Caco-2 (cell line): ENCODE measurements around the gene SEPTIN6. TPM values are rescaled to one million over a fixed set of nuclear protein-coding genes. Genes with fewer than 3 reads are reported as not detected.
"Not testable (repeated sequence)": the region's sequence is repeated elsewhere in the genome, so short reads cannot be mapped to it uniquely, and the experiment has no call there.

Source experiments
- BruUV-seq: library from RNA; stranded (reverse); fragments of 400-500 nt; replicated peaks from 2 replicates; lab custom pipeline; 2021; lab: Mats Ljungman, UMichigan
- CTCF ChIA-PET: fragments of 300-600 bp; sonication (Branson Sonifier 250); formaldehyde crosslinking; loops from one replicate; lab custom pipeline; 2022; ENCODE audit warnings: antibody characterized with exemption; lab: Charles Lee
- POLR2A ChIA-PET: fragments of 300-600 bp; sonication (Branson Sonifier 250); formaldehyde crosslinking; loops from one replicate; lab custom pipeline; 2022; ENCODE audit warnings: antibody characterized with exemption; lab: Charles Lee
- DNase-seq, 2 experiments: peaks; one replicate each; pipeline versions ENCODE4 v3.0.0 to v3.0.0-alpha.2; 2020 to 2022
- H3K27me3 ChIP-seq: replicated peaks from 2 replicates; pipeline ENCODE4 v1.6.0; 2011; ENCODE audit warnings: low read length; ENCODE audit not compliant: control insufficient read depth, insufficient read depth
- H3K36me3 ChIP-seq: 2 replicates; pipeline ENCODE4 v1.5.1; 2011; ENCODE audit warnings: low read length; ENCODE audit not compliant: control insufficient read depth, insufficient read depth
- H3K4me1 ChIP-seq: fragments of 250-450 bp; sonication (Bioruptor Pico); 2 replicates; pipeline ENCODE4 v1.5.1; 2020; ENCODE audit warnings: mild to moderate bottlenecking
- H3K4me3 ChIP-seq: 2 replicates; pipeline ENCODE4 v1.5.1; 2011; ENCODE audit warnings: low read depth, mild to moderate bottlenecking, control low read depth, low read length
- H3K9me3 ChIP-seq: fragments of 250-450 bp; sonication (Bioruptor Pico); 2 replicates; pipeline ENCODE4 v1.5.1; 2020; ENCODE audit warnings: mild to moderate bottlenecking, moderate library complexity
- H3K27ac Mint-ChIP-seq: one replicate; pipeline ENCODE4 v1.8.0; 2022; ENCODE audit warnings: mixed read lengths; ENCODE audit not compliant: unreplicated experiment
- H3K27me3 Mint-ChIP-seq: one replicate; pipeline ENCODE4 v1.8.0; 2022; ENCODE audit warnings: mixed read lengths; ENCODE audit not compliant: insufficient read depth, unreplicated experiment
- H3K36me3 Mint-ChIP-seq: one replicate; pipeline ENCODE4 v1.8.0; 2022; ENCODE audit warnings: mild to moderate bottlenecking, mixed read lengths; ENCODE audit not compliant: insufficient read depth, unreplicated experiment
- H3K4me1 Mint-ChIP-seq: one replicate; pipeline ENCODE4 v1.8.0; 2022; ENCODE audit warnings: low read depth, mixed read lengths; ENCODE audit not compliant: unreplicated experiment
- H3K4me3 Mint-ChIP-seq: one replicate; pipeline ENCODE4 v1.8.0; 2022; ENCODE audit warnings: mild to moderate bottlenecking, moderate library complexity, mixed read lengths; ENCODE audit not compliant: unreplicated experiment
- H3K9me3 Mint-ChIP-seq: one replicate; pipeline ENCODE4 v1.8.0; 2022; ENCODE audit warnings: mixed read lengths; ENCODE audit not compliant: unreplicated experiment
- CTCF ChIP-seq, 2 experiments: fragments of 200-600 bp in 1 of 2; IDR thresholded peaks; 1 replicate in 1 of 2; 2 replicates in 1 of 2; pipeline versions ENCODE4 v1.5.1 to v1.8.0; 2011 to 2022; ENCODE audit warnings: antibody characterized with exemption in 1 of 2, control low read depth in 1 of 2, inconsistent platforms in 1 of 2, low read depth in 1 of 2, low read length in 1 of 2, mild to moderate bottlenecking in 1 of 2, moderate library complexity in 1 of 2; ENCODE audit not compliant: insufficient read depth in 1 of 2, severe bottlenecking in 1 of 2, unreplicated experiment in 1 of 2
- intact Hi-C: fragments of 100-400 bp; cut with micrococcal nuclease; formaldehyde crosslinking; loops from one replicate; pipeline ENCODE4 v1.10.0; 2022; ENCODE audit not compliant: unreplicated experiment
- total RNA-seq: library from RNA; stranded (reverse); gene quantifications from 2 replicates; pipeline ENCODE4 v1.2.3, GENCODE V29; 2022

SEPTIN6 gene
- total RNA-seq, 1 experiment from 2014 or later = 11.1 TPM

DNA sequence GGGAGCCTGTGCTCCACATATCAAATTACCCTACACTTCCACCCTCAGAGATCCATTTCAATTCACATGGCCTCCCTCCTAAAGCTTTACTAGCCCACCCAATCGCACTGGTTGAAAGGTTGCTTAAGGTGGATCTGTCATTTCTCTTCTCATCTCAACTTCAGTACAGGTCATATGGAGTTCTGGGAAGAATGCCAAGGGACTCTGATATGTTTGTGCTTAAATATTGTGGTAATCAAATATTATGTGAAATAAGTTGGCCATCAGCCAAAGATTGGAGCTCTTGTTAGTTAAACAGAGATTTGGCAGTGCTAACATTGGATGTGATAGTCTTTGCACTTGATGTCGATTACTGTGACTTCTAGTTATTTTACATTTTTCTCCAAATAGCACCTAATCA lies 20.5 kb downstream of the SEPTIN6 start:
- Histone ChIP-seq H3K27me3 (no peaks in the 10 kb centered on the region), H3K36me3 (no peaks in the 10 kb centered on the region), H3K4me1 (no peaks in the 10 kb centered on the region), H3K4me3 (no peak overlapping the region), H3K9me3 (no peaks in the 10 kb centered on the region)
- H3K4me1 Mint-ChIP-seq = peaks cover 7% of the 10 kb centered on the region
- no peaks in the 10 kb centered on the region for H3K36me3 Mint-ChIP-seq
- CTCF ChIA-PET = no interaction called here
- POLR2A ChIA-PET = no interaction called here
- H3K4me3 Mint-ChIP-seq = no peak overlapping the region
- no peaks in the 10 kb centered on the region for H3K27me3 Mint-ChIP-seq
- no peaks in the 10 kb centered on the region for H3K9me3 Mint-ChIP-seq
- no TSS peak for BruUV-seq
- no peak overlapping the region for H3K27ac Mint-ChIP-seq
- intact Hi-C loops = no loop called here
- no peak for DNase-seq
- TF ChIP-seq CTCF (IDR thresholded peaks at IDR 0.05; ENCODE audit: insufficient read depth in 1 of 2, low read depth in 1 of 2, low read length in 1 of 2, severe bottlenecking in 1 of 2, unreplicated experiment in 1 of 2) = no peak

GRCh38 chrX:119669424-119670037 lies 23.4 kb downstream of the SEPTIN6 start:
- Histone ChIP-seq H3K4me1 (no peaks in the 10 kb centered on the region), H3K9me3 (no peaks in the 10 kb centered on the region), H3K4me3 (no peak overlapping the region), H3K36me3 (no peaks in the 10 kb centered on the region), H3K27me3 (no peaks in the 10 kb centered on the region)
- Mint-ChIP-seq H3K27me3 (no peaks in the 10 kb centered on the region), H3K4me3 (no peak overlapping the region), H3K27ac (no peak overlapping the region), H3K9me3 (no peaks in the 10 kb centered on the region), H3K36me3 (no peaks in the 10 kb centered on the region), H3K4me1 (peaks cover 7% of the 10 kb centered on the region)
- BruUV-seq = no TSS peak
- TF ChIP-seq CTCF (IDR thresholded peaks at IDR 0.05; ENCODE audit: insufficient read depth in 1 of 2, low read depth in 1 of 2, low read length in 1 of 2, severe bottlenecking in 1 of 2, unreplicated experiment in 1 of 2) = no peak
- ChIA-PET CTCF (no interaction called here), POLR2A (no interaction called here)
- DNase-seq = no peak
- intact Hi-C loops = no loop called here

DNA sequence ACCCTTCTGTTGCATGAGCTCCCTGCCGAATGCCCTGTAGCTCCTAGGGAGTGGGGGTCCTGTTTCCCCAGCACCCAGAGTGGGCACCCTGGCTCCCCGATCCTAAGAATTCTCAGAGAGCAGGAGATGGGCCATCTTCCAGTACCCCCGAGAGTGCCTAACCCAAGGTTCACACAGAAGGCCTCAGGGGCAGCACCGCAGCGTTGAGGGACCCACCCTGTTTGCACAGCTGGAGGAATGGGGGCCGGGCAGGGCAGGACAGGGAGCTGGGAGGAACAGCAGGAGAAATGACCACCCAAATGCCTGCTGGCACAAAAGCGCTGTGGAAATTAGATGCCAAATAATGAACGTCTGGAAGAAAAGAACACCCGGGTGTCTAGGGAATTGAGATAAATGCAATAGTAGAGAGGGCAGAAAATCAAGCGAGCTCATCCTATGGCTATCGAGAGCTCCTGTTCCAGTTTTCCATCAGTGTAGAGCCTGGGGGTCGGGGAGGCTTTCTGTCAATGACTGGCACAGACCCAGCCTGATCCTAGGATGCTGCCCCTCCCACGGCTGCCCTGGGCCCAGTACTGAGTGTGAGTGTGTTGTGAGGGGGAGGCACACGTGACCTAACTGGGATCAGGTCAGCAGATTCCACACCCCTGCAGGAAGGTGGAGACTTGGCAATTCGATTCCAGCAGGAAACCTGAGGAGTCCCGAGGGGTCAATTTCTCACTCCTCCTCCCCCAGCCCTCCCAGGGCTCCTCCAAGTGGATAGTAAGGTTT lies 25.7 kb downstream of the SEPTIN6 start:
- intact Hi-C loops = no loop called here
- no TSS peak for BruUV-seq
- no peaks in the 10 kb centered on the region for H3K4me1 ChIP-seq
- H3K4me3 ChIP-seq = no peak overlapping the region
- H3K36me3 Mint-ChIP-seq = no peaks in the 10 kb centered on the region
- no peak for DNase-seq
- peaks cover 8% of the 10 kb centered on the region for H3K4me1 Mint-ChIP-seq
- POLR2A ChIA-PET = no interaction called here
- peaks cover 2% of the 10 kb centered on the region for H3K9me3 Mint-ChIP-seq
- no peaks in the 10 kb centered on the region for H3K27me3 ChIP-seq
- no peaks in the 10 kb centered on the region for H3K36me3 ChIP-seq
- no peak overlapping the region for H3K27ac Mint-ChIP-seq
- CTCF ChIA-PET = no interaction called here
- H3K9me3 ChIP-seq = no peaks in the 10 kb centered on the region
- no peaks in the 10 kb centered on the region for H3K27me3 Mint-ChIP-seq
- no peak overlapping the region for H3K4me3 Mint-ChIP-seq
- no peak for TF ChIP-seq CTCF (IDR thresholded peaks at IDR 0.05; ENCODE audit: insufficient read depth in 1 of 2, low read depth in 1 of 2, low read length in 1 of 2, severe bottlenecking in 1 of 2, unreplicated experiment in 1 of 2)

- H3K36me3 ChIP-seq, H3K27me3 ChIP-seq, H3K9me3 Mint-ChIP-seq, CTCF ChIA-PET, H3K27me3 Mint-ChIP-seq, H3K9me3 ChIP-seq, POLR2A ChIA-PET, H3K4me3 ChIP-seq, H3K4me1 ChIP-seq, intact Hi-C loops, H3K4me3 Mint-ChIP-seq, DNase-seq, BruUV-seq, H3K36me3 Mint-ChIP-seq, H3K27ac Mint-ChIP-seq: not testable (repeated sequence)
- peaks cover 14% of the 10 kb centered on the region for H3K4me1 Mint-ChIP-seq
Measured at GRCh38 chrX:119664877-119665276, 28.1 kb downstream of the SEPTIN6 start.
